Mammary microvascular endothelial cell (primary cell): ENCODE data around the gene NSG2. TPM values are rescaled to one million over a fixed set of nuclear protein-coding genes. Genes with fewer than 3 reads are reported as not detected.

Experiments used
- total RNA-seq: library from RNA; depleted of rRNA; stranded (reverse); fragments of >200 nt; gene quantifications from 2 replicates; pipeline ENCODE4 v1.2.3, GENCODE V29; 2015

The NSG2 gene
- not detected in 2 replicates for total RNA-seq

DNA sequence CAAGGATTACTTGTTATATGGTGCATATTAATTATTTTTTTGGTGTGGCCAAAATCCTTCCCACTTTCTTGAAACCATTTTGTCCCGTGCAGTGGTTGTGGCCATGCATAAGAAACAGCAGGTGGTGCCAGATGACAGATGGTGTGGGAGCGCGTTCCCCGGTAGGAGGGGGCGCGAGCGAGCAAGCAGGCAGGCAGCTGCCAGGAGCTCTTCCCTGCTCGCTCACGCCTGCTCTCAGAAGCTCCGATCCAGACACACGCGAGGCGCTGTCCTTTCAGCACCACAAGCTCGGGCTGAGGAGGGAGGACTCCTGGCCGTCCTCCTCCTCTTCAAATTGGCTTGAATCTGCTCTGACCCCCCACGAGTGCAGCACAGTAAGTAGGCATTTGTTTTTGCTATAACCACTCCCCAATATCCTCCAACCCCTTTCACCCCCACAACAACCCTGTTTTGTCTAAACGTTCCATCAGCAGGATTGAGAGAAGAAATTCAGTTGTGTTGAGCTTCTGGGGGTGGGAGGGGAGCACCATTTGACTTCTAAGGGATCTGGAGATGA, at the start of gene NSG2:
Gene NSG2 (plus strand): TSS at position 237 of the 556 bp plus-strand sequence. CDS start 1,050 bp downstream, outside the sequence.

Other genes with a start within 250 kb of the NSG2 start
- 7.4 and 10.0 TPM in 2 replicates for gene CPEB4, start 157.4 kb upstream of the NSG2 start, total RNA-seq
- not detected in 2 replicates for gene C5orf47, start 56.5 kb upstream of the NSG2 start, total RNA-seq